Keratinocyte (primary cell): ENCODE results near the gene ZNF70. TPM values are rescaled to one million over a fixed set of nuclear protein-coding genes. Genes with fewer than 3 reads are reported as not detected.
A peak's percentile ranks its signal among the peaks of the same experiment; 100 is the strongest.

Experiments used
- DNase-seq: peaks from one replicate; pipeline ENCODE4 v3.0.0-alpha.2; 2011; ENCODE audit warnings: low read depth, missing footprints, low spot score
- FAIRE-seq: peaks from 2 replicates; lab custom pipeline; 2011; peaks lifted over from hg19 to GRCh38; lab: Jason Lieb, UNC
- H2AFZ ChIP-seq: 2 replicates; pipeline ENCODE4 v1.6.0; 2012; ENCODE audit warnings: low read length, control low read depth, inconsistent platforms; ENCODE audit not compliant: control insufficient read depth
- H3K27ac ChIP-seq: 2 replicates; pipeline ENCODE4 v1.5.1; 2011; ENCODE audit warnings: low read length; ENCODE audit not compliant: control insufficient read depth, insufficient read depth
- H3K27me3 ChIP-seq: 3 replicates; pipeline ENCODE4 v1.6.0; 2011; ENCODE audit warnings: low read length; ENCODE audit not compliant: control insufficient read depth, insufficient read depth; ENCODE audit errors: extremely low read depth
- H3K36me3 ChIP-seq, 2 experiments: 2 replicates in 1 of 2; 3 replicates in 1 of 2; pipeline ENCODE4 v1.5.1; 2011; ENCODE audit warnings: low read length in 2 of 2, mild to moderate bottlenecking in 1 of 2; ENCODE audit not compliant: control insufficient read depth in 2 of 2, insufficient read depth in 2 of 2; ENCODE audit errors: extremely low read depth in 1 of 2
- H3K4me1 ChIP-seq: 3 replicates; pipeline ENCODE4 v1.5.1; 2011; ENCODE audit warnings: low read length; ENCODE audit not compliant: control insufficient read depth, insufficient read depth; ENCODE audit errors: extremely low read depth
- H3K4me2 ChIP-seq: 3 replicates; pipeline ENCODE4 v1.6.0; 2011; ENCODE audit warnings: low read depth, low read length; ENCODE audit not compliant: control insufficient read depth, insufficient read depth; ENCODE audit errors: extremely low read depth
- H3K4me3 ChIP-seq, 3 experiments: fragments of 200-600 bp in 1 of 3; sonication (generic) in 1 of 3; 2 replicates in 2 of 3; 3 replicates in 1 of 3; pipeline ENCODE4 v1.5.1; 2011 to 2016; ENCODE audit warnings: low read length in 3 of 3, mild to moderate bottlenecking in 3 of 3, control low read depth in 2 of 3, inconsistent platforms in 1 of 3, low read depth in 1 of 3, mixed read lengths in 1 of 3, mixed run types in 1 of 3, moderate library complexity in 1 of 3; ENCODE audit not compliant: control insufficient read depth in 2 of 3, insufficient read depth in 2 of 3; ENCODE audit errors: extremely low read depth in 1 of 3
- H3K79me2 ChIP-seq: 2 replicates; pipeline ENCODE4 v1.6.0; 2012; ENCODE audit warnings: low read length; ENCODE audit not compliant: control insufficient read depth, insufficient read depth
- H3K9ac ChIP-seq: 3 replicates; pipeline ENCODE4 v1.6.0; 2011; ENCODE audit warnings: low read length; ENCODE audit not compliant: control insufficient read depth, insufficient read depth; ENCODE audit errors: extremely low read depth
- H3K9me1 ChIP-seq: 3 replicates; pipeline ENCODE4 v1.6.0; 2011; ENCODE audit warnings: low read length; ENCODE audit not compliant: control insufficient read depth, insufficient read depth; ENCODE audit errors: extremely low read depth
- H3K9me3 ChIP-seq: 2 replicates; pipeline ENCODE4 v1.5.1; 2012; ENCODE audit warnings: low read depth, low read length; ENCODE audit not compliant: control insufficient read depth
- H4K20me1 ChIP-seq: 3 replicates; pipeline ENCODE4 v1.6.0; 2011; ENCODE audit warnings: low read length; ENCODE audit not compliant: control insufficient read depth, insufficient read depth; ENCODE audit errors: extremely low read depth
- CTCF ChIP-seq, 3 experiments: IDR thresholded peaks in 1 of 3; conservative IDR thresholded peaks in 1 of 3; optimal IDR thresholded peaks in 1 of 3; 2 replicates in 2 of 3; 3 replicates in 1 of 3; pipeline versions ENCODE3 to v1.5.1; 2011; ENCODE audit warnings: low read length in 3 of 3, mild to moderate bottlenecking in 3 of 3, moderate library complexity in 2 of 3, control low read depth in 1 of 3, inconsistent platforms in 1 of 3; ENCODE audit not compliant: insufficient read depth in 2 of 3; ENCODE audit errors: extremely low read depth in 1 of 3
- EZH2 ChIP-seq: IDR thresholded peaks from one replicate; pipeline ENCODE4 v1.6.1; 2012; ENCODE audit warnings: inconsistent platforms, mild to moderate bottlenecking, low read length, moderate library complexity
- dilution Hi-C: fragments of 300-500 bp; cut with MboI; formaldehyde crosslinking; loops from one replicate; pipeline ENCODE4 v1.7.0; 2020; ENCODE audit warnings: low sequenced_read_pairs; ENCODE audit not compliant: extremely low pct_ligation_motif_present
- polyA plus RNA-seq, 5 experiments: library from polyadenylated mRNA; depleted of rRNA in 3 of 5; stranded (reverse) in 3 of 5; stranded (forward) in 1 of 5; unstranded in 1 of 5; fragments of >200 nt; gene quantifications; 1 replicate in 1 of 5; 2 replicates in 3 of 5; 3 replicates in 1 of 5; pipeline versions ENCODE4 v1.2.1 to v1.2.3, GENCODE V29; 2011 to 2012; ENCODE audit warnings: missing spikeins in 2 of 5, low read depth in 1 of 5, low replicate concordance in 1 of 5

ZNF70 gene
- polyA plus RNA-seq, 1 donor (not counting 4 experiments of a cell fraction or from before 2014, with no cell fraction given), result 0.55 TPM

DNA sequence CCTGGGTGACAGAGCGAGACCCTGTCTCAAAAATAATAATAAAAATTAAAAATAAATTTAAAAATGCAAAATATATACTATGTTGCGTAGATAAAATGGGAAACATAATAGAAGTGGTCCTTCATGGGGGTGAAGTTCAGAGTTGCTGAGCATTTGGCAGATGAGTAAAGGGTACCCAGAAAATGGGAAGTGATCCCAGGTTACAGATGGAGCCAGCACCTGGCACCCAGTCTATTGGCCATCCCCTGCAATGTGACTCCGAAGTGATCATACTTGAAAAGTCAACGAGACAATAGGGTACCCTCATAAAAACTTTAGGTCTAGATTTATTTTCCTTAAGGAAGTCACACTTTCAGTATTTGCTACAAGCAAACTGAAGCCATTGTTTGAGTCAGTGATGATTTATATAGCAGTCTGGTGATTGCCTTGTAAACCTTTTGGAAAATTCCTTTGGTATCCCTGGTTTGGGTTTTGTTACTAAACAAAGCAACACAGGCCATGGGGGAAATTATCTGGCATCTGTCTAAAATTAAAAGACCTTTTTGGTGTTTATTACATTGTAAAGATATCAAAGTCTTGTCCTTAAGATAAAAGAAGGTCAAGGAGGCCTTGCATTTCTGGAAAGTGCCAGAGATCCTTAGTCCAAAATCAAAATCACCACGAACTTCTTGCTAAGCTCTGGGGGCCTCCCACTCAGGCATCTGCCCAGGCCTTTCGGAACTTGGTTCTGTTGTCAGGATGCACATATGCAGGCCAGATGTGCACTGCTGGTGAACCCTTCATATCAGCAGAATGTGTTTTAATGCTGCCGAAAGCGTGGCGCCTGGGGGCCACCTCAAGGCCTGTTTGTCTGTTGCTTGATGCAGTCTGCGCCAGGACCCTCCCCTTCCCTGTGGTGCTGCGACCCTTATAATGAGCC, 40.2 kb upstream of the ZNF70 start:
- no peak overlapping the region for H3K4me3 ChIP-seq
- no peak overlapping the region for H3K9ac ChIP-seq
- no peaks in the 10 kb centered on the region for H3K9me3 ChIP-seq
- FAIRE-seq (no peak), DNase-seq (no peak)
- H3K36me3 ChIP-seq, result peaks cover 12 to 14% of the 10 kb centered on the region in 2 experiments
- H2AFZ ChIP-seq, result no peak overlapping the region
- H3K4me1 ChIP-seq, result peaks cover 11% of the 10 kb centered on the region
- peaks cover 51% of the 10 kb centered on the region for H3K79me2 ChIP-seq
- H4K20me1 ChIP-seq, result peaks cover 13% of the 10 kb centered on the region
- H3K4me2 ChIP-seq, result no peak overlapping the region
- H3K9me1 ChIP-seq, result no peaks in the 10 kb centered on the region
- no peaks in the 10 kb centered on the region for H3K27me3 ChIP-seq
- dilution Hi-C loops, result no loop called here
- TF ChIP-seq CTCF (optimal IDR thresholded peaks at IDR 0.05 in 1 of 3, IDR thresholded peaks at IDR 0.05 in 1 of 3, conservative IDR thresholded peaks at IDR 0.05 in 1 of 3; ENCODE audit: extremely low read depth in 1 of 3, insufficient read depth in 2 of 3, low read length in 3 of 3), result no peak
- no peak for TF ChIP-seq EZH2
- H3K27ac ChIP-seq, result no peak overlapping the region

- H3K79me2 ChIP-seq, result peaks cover 51% of the 10 kb centered on the region
- no peak overlapping the region for H3K4me3 ChIP-seq
- H3K36me3 ChIP-seq, result peaks cover 12 to 13% of the 10 kb centered on the region in 2 experiments
- H3K9ac ChIP-seq, result no peak overlapping the region
- no peak overlapping the region for H3K4me2 ChIP-seq
- FAIRE-seq (no peak), DNase-seq (no peak)
- no peak for TF ChIP-seq EZH2
- TF ChIP-seq CTCF (optimal IDR thresholded peaks at IDR 0.05 in 1 of 3, IDR thresholded peaks at IDR 0.05 in 1 of 3, conservative IDR thresholded peaks at IDR 0.05 in 1 of 3; ENCODE audit: extremely low read depth in 1 of 3, insufficient read depth in 2 of 3, low read length in 3 of 3), result peak in 1 of 3 experiments; percentile 7
- dilution Hi-C loops, result no loop called here
- no peak overlapping the region for H3K27ac ChIP-seq
- no peaks in the 10 kb centered on the region for H3K27me3 ChIP-seq
- no peak overlapping the region for H2AFZ ChIP-seq
- peaks cover 12% of the 10 kb centered on the region for H3K4me1 ChIP-seq
- no peaks in the 10 kb centered on the region for H3K9me1 ChIP-seq
- H4K20me1 ChIP-seq, result peaks cover 13% of the 10 kb centered on the region
- no peaks in the 10 kb centered on the region for H3K9me3 ChIP-seq
These were observed 38.7 kb upstream of the ZNF70 start for GRCh38 chr22:23789638-23790037.
